Aorta (tissue), 5 donors: ENCODE measurements around the gene TFG. TPM values are rescaled to one million over a fixed set of nuclear protein-coding genes. Genes with fewer than 3 reads are reported as not detected.

Experiments used
- ATAC-seq: fragments of 200-7000 bp; cut with Tn5 transposase; one replicate; pipeline ENCODE4 v1.9.1; 2022; ENCODE audit warnings: moderate library complexity; ENCODE audit not compliant: low FRiP score
- DNase-seq, 2 donors: peaks; one replicate each; pipeline ENCODE4 v3.0.0-alpha.2; 2020
- H3K27ac ChIP-seq, 2 donors: one replicate each; pipeline ENCODE4 v1.5.1; 2013; ENCODE audit warnings: low read length in 2 of 2, mild to moderate bottlenecking in 2 of 2, moderate library complexity in 2 of 2, control low read depth in 1 of 2, inconsistent platforms in 1 of 2, low read depth in 1 of 2
- H3K27me3 ChIP-seq, 2 donors: one replicate each; pipeline ENCODE4 v1.6.1; 2013; ENCODE audit warnings: control low read depth in 1 of 2, low read length in 1 of 2, mild to moderate bottlenecking in 1 of 2, moderate library complexity in 1 of 2; ENCODE audit not compliant: insufficient read depth in 2 of 2, control insufficient read depth in 1 of 2
- H3K36me3 ChIP-seq, 2 donors: one replicate each; pipeline ENCODE4 v1.6.1; 2013; ENCODE audit warnings: control low read depth in 1 of 2, low read length in 1 of 2, mild to moderate bottlenecking in 1 of 2; ENCODE audit not compliant: insufficient read depth in 2 of 2, control insufficient read depth in 1 of 2
- H3K4me1 ChIP-seq, 2 donors: one replicate each; pipeline ENCODE4 v1.6.1; 2013; ENCODE audit warnings: low read length in 2 of 2, control low read depth in 1 of 2, mild to moderate bottlenecking in 1 of 2, moderate library complexity in 1 of 2; ENCODE audit not compliant: insufficient read depth in 2 of 2, control insufficient read depth in 1 of 2
- H3K4me3 ChIP-seq, 2 donors: one replicate each; pipeline ENCODE4 v1.5.1; 2013; ENCODE audit warnings: low read length in 2 of 2, control low read depth in 1 of 2, mild to moderate bottlenecking in 1 of 2
- H3K9me3 ChIP-seq: one replicate; pipeline ENCODE4 v1.6.1; 2013; ENCODE audit warnings: mild to moderate bottlenecking, low read length; ENCODE audit not compliant: control insufficient read depth
- WGBS, 2 donors: extraction: QIAGEN DNeasy Blood & Tissue Kit; methylation state at CpG; one replicate each; pipeline ENCODE4 v1.1.7; 2013; 5-methylcytosine and 5-hydroxymethylcytosine counted together
- intact Hi-C, 2 donors: fragments of 100-400 bp; cut with DNase I; formaldehyde crosslinking; loops; one replicate each; pipeline versions ENCODE4 v1.14.2 to v1.15.0; 2022
- polyA plus RNA-seq, 2 donors: library from polyadenylated mRNA; stranded (reverse); fragments of 200-250 nt; gene quantifications; one replicate each; pipeline ENCODE4 v1.2.3, GENCODE V29; 2013
- total RNA-seq, 2 donors: library from RNA; stranded (reverse); fragmentation: NEBNext Ultra II Directional; extraction: Animal tissue kit (Norgen Biotek cat#: 25700); gene quantifications; one replicate each; pipeline ENCODE4 v1.2.1, GENCODE V29; 2021
- donor health status: healthy with polysubstance abuse.
- donor health status: Bipolar disorder and iron deficiency.
- donor health status: DM: no; HTN: no; CAD: no.
- donor health status: DM: no; HTN: no; CAD: no.
- donor health status: DM: yes; HTN: yes; CAD: no.

Gene TFG
- total and polyA plus RNA-seq, 4 donors: 52.3 to 71.9 (median 63.3) TPM

GRCh38 chr3:100754563-100755334 lies 45.5 kb downstream of the TFG start:
- no peak for ATAC-seq
- no peak for DNase-seq
- H3K4me1 ChIP-seq: peaks cover 3 to 10% of the 10 kb centered on the region in 2 donors
- intact Hi-C loops: loop anchor here in 1 of 2 donors (10.0 kb wide), 1 partner anchor 440 kb away; no protein-coding TSS in a partner anchor
- H3K36me3 ChIP-seq: peaks cover 0 to 2% of the 10 kb centered on the region in 2 donors
- no peaks in the 10 kb centered on the region for H3K27me3 ChIP-seq
- 60 to 80% methylated on average over 3 of the region's 3 CpGs for WGBS, 2 donors
- no peak overlapping the region for H3K4me3 ChIP-seq
- no peaks in the 10 kb centered on the region for H3K9me3 ChIP-seq
- H3K27ac ChIP-seq: no peak overlapping the region

DNA sequence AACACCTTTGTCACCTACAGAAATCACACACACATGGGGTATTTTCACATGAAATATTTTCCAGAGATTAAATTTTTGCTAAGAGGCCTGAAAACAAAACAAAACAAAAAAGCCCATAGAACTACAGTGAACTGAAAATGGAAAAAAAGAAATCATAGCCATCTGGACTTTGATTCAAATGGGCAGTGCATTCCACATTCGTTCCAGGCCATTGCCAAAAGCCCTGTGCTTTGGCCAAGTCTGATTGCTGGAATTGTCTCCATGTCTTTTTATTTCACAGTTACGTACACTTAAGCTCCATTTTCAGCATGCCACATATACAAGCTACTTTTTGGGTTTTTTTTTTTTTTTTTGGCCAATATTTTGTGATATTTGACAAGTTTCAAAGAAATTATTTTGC lies 47.1 kb downstream of the TFG start:
- 6% methylated on average over 2 of the region's 2 CpGs for WGBS, 2 donors
- peaks cover 3 to 11% of the 10 kb centered on the region in 2 donors for H3K4me1 ChIP-seq
- no peak overlapping the region for H3K27ac ChIP-seq

GRCh38 chr3:100759159-100759558 lies 49.9 kb downstream of the TFG start:
- DNase-seq: no peak
- 39 to 43% methylated on average over 3 of the region's 3 CpGs for WGBS, 2 donors
- Histone ChIP-seq H3K27me3 (no peaks in the 10 kb centered on the region), H3K36me3 (no peaks in the 10 kb centered on the region), H3K9me3 (no peaks in the 10 kb centered on the region), H3K27ac (no peak overlapping the region), H3K4me3 (no peak overlapping the region), H3K4me1 (peaks cover 3 to 11% of the 10 kb centered on the region in 2 donors)
- intact Hi-C loops: loop anchor here in 1 of 2 donors (10.0 kb wide), 1 partner anchor 436 kb away; no protein-coding TSS in a partner anchor
- ATAC-seq: no peak

More for the DNA sequence above, 47.1 kb downstream of the TFG start:
- intact Hi-C loops: loop anchor here in 1 of 2 donors (10.0 kb wide), 1 partner anchor 438 kb away; no protein-coding TSS in a partner anchor
- Histone ChIP-seq H3K27me3 (no peaks in the 10 kb centered on the region), H3K36me3 (peaks cover 0 to 2% of the 10 kb centered on the region in 2 donors), H3K4me3 (no peak overlapping the region), H3K9me3 (no peaks in the 10 kb centered on the region)
- ATAC-seq (peak; percentile 62), DNase-seq (peak in 1 of 2 donors; percentile 63)

GRCh38 chr3:100759950-100760349 lies 50.7 kb downstream of the TFG start:
- Histone ChIP-seq H3K27ac (no peak overlapping the region), H3K36me3 (no peaks in the 10 kb centered on the region), H3K4me3 (no peak overlapping the region), H3K9me3 (no peaks in the 10 kb centered on the region), H3K27me3 (no peaks in the 10 kb centered on the region), H3K4me1 (peaks cover 3 to 8% of the 10 kb centered on the region in 2 donors)
- intact Hi-C loops: loop anchor here in 1 of 2 donors (10.0 kb wide), 2 partner anchors 105 to 435 kb away; no protein-coding TSS in a partner anchor
- DNase-seq (no peak), ATAC-seq (no peak)

- Histone ChIP-seq H3K36me3 (no peaks in the 10 kb centered on the region), H3K4me3 (no peak overlapping the region), H3K27me3 (no peaks in the 10 kb centered on the region), H3K4me1 (peaks cover 3 to 8% of the 10 kb centered on the region in 2 donors), H3K27ac (no peak overlapping the region), H3K9me3 (no peaks in the 10 kb centered on the region)
- intact Hi-C loops: loop anchor here in 1 of 2 donors (10.0 kb wide), 1 partner anchor 104 kb away; no protein-coding TSS in a partner anchor
- DNase-seq (no peak), ATAC-seq (no peak)
- WGBS, 2 donors: 42 to 47% methylated on average over 4 of the region's 4 CpGs
These were observed 51.1 kb downstream of the TFG start for GRCh38 chr3:100760377-100760776.

GRCh38 chr3:100761211-100761942 lies 52.1 kb downstream of the TFG start:
- H3K36me3 ChIP-seq: peaks cover 0 to 2% of the 10 kb centered on the region in 2 donors
- ATAC-seq: no peak
- intact Hi-C loops: loop anchor here in 1 of 2 donors (1.0 to 10.0 kb wide), 2 partner anchors 50 to 103 kb away; no protein-coding TSS in a partner anchor
- WGBS, 2 donors: 80 to 92% methylated on average over 1 of the region's 1 CpG
- no peak overlapping the region for H3K4me3 ChIP-seq
- no peak overlapping the region for H3K27ac ChIP-seq
- H3K4me1 ChIP-seq: peaks cover 3 to 8% of the 10 kb centered on the region in 2 donors
- DNase-seq: no peak
- no peaks in the 10 kb centered on the region for H3K9me3 ChIP-seq
- no peaks in the 10 kb centered on the region for H3K27me3 ChIP-seq

DNA sequence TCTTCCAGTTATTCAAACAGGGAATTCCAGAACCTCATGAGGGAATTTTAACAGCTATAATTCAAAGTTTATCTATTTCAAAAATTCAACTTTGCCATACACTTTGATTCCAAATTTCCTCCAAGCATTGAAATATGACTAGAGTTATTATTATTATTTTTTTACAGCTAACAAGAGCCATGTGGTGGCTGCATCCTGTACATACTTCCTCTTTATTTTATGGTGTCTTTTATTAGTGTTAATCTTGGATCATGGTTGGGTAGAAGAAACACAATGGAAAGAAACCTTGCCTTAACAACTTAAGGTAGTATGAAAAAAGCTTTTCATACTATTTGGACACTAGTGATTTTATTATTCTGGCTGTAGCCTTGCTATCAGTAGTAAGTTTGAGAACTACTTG lies 52.7 kb downstream of the TFG start:
- Histone ChIP-seq H3K9me3 (no peaks in the 10 kb centered on the region), H3K27ac (no peak overlapping the region), H3K4me1 (peaks cover 2 to 8% of the 10 kb centered on the region in 2 donors), H3K36me3 (peaks cover 0 to 2% of the 10 kb centered on the region in 2 donors), H3K4me3 (no peak overlapping the region), H3K27me3 (no peaks in the 10 kb centered on the region)
- no peak for DNase-seq
- intact Hi-C loops: loop anchor here in 1 of 2 donors (1.0 to 10.0 kb wide), 2 partner anchors 51 to 103 kb away; no protein-coding TSS in a partner anchor
- ATAC-seq: no peak

- no peak overlapping the region for H3K4me3 ChIP-seq
- peaks cover 0 to 2% of the 10 kb centered on the region in 2 donors for H3K36me3 ChIP-seq
- H3K27ac ChIP-seq: no peak overlapping the region
- intact Hi-C loops: loop anchor here in 1 of 2 donors (10.0 kb wide), 1 partner anchor 99 kb away; no protein-coding TSS in a partner anchor
- H3K4me1 ChIP-seq: no peaks in the 10 kb centered on the region
- DNase-seq (no peak), ATAC-seq (no peak)
- WGBS, 2 donors: 76 to 80% methylated on average over 3 of the region's 3 CpGs
- no peaks in the 10 kb centered on the region for H3K27me3 ChIP-seq
- peaks cover 1% of the 10 kb centered on the region for H3K9me3 ChIP-seq
These were observed 56.2 kb downstream of the TFG start for GRCh38 chr3:100765437-100765975.
